Brain pericyte (primary cell): ENCODE measurements around the gene CLMN.

Experiments
- DNase-seq: peaks from one replicate; pipeline ENCODE4 v3.0.0-alpha.2; 2012; ENCODE audit warnings: low read depth, low spot score

Gene CLMN

GRCh38 chr14:95165517-95165916, 154.2 kb downstream of the CLMN start:
- DNase-seq: no peak

GRCh38 chr14:95164506-95164905, 155.2 kb downstream of the CLMN start:
- no peak for DNase-seq

- no peak for DNase-seq
Observed at GRCh38 chr14:95163666-95164065, 156.0 kb downstream of the CLMN start.

- DNase-seq: no peak
Observed at GRCh38 chr14:95163132-95163531, 156.6 kb downstream of the CLMN start.

DNA sequence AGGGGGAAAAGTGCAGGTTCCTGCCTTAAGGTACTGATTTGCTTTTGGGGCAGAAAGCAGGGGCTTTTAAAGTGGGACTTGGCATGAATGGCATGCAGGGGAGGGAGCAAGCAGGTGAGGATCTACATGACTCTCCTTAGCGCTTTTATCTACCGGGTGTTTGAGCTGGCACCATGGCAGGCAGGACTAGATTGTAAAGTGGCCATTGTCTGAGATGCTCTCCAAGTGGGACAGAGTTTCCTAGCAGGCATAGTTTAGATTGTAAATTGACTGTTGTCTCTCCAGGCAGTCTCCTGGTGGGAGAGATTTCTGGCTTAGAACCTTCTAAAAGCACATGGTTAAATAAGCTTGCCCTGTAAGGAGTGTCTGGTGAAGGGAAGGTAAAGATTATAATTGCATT, 157.1 kb downstream of the CLMN start:
- DNase-seq: no peak

DNA sequence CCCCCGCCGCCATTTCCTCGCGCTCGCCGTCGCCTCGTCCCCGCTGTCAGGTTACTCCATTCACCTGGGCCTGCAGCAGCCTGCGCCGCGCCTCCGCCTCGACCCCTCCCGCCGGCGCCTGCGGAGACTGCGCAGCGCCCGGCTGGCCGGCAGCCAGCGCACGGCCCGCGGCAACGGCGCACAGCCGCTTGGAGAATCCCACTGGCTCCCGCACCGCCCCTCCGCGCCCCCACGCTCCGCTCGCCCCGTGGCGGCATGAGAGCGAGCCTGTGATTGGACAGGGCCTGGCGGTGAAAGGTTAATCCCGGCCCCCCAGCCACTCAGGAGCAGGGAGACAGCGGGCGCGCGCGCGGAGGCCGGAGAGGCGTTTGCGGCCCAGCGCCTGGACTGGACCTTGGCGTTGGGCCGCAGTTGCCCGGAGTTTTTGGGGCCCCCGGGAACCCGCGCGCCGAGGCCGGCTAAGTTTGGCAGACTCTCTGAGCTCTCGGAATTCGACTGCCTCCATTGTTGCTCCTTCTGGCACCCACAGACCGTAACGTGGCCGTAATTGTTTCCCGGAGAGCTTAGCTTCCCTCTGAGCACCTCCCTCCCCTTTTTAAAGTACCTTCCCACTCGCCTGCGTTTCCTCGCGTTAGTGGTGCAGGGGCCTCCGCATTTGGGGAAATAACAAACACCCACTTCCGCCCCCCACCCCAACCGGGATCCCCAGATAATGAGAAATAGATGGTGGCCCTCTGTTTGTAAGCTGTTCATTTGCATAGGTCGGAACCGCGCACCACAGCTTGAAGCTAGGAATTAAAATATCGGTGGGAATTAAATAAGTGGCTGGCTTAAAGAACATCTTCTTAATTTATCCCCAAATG, 162.2 kb downstream of the CLMN start, which contains the start of gene DICER1:
TSS of gene DICER1 (minus strand) at position 203 of the 863 bp plus-strand sequence. CDS start 24,071 bp downstream, outside the sequence.
- peak; percentile 83 for DNase-seq

GRCh38 chr14:95157048-95157326, 162.7 kb downstream of the CLMN start:
- no peak for DNase-seq

DNA sequence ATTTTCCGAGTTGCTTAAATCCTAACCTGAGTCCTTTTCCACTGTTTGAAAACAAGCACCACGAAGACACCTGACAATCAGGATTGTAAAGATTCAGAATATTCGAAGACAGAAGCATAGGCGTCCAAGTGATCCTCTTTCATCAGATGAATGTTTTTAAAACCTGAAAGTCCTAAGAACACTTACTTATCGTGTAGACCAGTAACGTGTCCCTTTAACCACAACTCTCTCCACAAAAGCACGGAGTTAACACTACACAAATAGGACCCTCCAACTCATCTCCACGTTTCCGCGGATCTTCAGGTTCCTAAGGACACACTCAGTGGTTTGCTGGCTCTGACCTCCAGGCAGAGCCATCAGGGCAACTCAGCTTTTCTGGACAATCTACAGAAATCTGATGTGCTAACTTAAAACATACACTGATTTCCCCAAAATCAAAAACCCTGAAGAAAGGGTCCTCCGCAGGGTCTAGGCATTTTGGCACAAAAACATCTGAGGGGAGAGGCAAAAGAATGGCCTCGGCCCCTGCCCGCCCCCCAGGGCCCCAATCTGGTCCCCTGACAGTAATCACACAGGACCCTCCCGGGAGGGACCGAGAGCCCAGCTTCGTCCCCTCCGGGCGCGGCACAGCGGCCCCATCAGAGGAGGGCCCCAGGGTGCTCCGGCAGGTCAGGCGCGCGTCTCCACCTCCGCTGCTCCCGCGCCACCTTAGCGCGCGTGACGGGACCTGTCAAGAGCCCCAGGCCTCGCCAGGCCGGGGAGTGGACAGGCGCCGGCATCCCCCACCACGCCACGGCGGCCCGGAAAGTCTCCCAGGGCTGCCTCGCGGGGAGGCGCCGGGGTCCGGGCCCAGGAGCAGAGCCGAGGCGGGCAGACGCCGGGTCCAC, 163.3 kb downstream of the CLMN start:
- DNase-seq: no peak

- DNase-seq: no peak
Observed at GRCh38 chr14:95155045-95155444, 164.7 kb downstream of the CLMN start.

DNA sequence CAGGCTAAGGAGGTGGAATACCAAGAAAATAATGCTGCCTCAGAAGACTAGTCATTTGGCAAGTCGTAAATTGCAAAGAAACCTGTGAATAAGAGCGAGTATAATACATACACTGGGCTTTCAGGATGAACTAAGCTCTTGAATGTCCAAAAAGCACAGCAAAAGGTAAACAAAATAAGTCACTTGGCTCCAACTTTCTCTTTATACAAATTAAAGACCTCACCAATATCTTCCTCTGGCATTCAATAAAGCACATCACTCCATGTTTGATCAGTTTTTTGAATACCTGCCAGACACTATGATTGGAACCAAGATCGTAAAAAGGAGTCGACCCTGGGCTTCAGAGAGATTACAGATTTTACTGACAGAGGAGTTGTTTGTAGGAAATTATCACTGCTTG, 165.8 kb downstream of the CLMN start:
- no peak for DNase-seq

DNA sequence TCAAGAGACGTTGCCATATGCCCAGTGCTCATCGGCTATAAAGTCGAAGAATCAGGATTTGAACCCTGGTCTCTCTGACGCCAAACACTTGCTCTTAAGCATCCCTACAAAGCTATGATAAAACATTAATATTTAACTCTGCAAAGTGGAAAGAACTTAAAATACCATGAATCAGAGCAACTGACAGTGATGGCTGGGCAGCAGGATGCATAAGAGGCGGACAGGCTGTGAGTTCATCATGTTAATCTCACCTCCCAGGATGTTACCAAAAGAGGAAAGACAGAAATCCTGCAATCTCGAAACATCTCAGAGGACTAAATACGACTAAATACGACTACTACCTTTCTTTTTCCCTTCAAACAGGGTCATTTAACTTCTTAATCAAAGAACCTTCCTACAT, 168.1 kb downstream of the CLMN start:
- DNase-seq: no peak

DNA sequence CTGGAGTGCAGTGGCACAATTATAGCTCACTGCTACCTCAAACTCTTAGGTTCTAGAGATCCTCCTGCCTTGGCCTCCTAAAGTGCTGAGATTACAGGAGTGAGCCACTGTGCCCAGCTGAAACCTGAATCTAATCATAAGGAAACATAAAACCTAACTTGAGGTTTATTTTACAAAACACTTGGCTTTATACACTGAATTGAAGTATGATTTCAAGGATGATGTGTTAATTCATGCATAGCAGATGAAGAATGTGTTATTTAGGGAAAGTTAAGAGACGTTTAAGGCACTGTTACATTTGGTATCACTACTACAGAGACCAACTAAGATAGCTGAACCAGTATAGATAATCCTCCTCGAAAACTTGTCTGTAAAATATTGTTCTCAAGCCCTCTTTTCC, 168.8 kb downstream of the CLMN start:
- DNase-seq: no peak

- DNase-seq: no peak
Observed at GRCh38 chr14:95149441-95149840, 170.3 kb downstream of the CLMN start.

DNA sequence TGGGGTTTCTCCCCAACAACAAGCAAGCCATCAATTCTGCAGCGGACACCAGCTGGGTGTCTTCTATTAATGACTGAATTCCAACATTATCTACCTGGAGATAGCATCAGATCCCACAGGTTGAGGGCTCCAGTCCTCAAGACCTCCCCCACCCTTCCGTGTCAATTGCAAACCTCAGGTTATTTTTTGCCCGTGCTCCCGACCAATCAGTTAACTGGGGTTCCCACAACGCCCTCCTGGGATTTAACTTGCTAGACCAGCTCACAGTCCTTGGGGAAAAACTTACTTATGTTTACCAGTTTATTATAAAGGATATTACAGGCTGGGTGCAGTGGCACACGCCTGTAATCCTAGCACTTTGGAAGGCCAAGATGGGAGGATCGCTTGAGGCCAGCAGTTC, 172.1 kb downstream of the CLMN start:
- DNase-seq: no peak

DNA sequence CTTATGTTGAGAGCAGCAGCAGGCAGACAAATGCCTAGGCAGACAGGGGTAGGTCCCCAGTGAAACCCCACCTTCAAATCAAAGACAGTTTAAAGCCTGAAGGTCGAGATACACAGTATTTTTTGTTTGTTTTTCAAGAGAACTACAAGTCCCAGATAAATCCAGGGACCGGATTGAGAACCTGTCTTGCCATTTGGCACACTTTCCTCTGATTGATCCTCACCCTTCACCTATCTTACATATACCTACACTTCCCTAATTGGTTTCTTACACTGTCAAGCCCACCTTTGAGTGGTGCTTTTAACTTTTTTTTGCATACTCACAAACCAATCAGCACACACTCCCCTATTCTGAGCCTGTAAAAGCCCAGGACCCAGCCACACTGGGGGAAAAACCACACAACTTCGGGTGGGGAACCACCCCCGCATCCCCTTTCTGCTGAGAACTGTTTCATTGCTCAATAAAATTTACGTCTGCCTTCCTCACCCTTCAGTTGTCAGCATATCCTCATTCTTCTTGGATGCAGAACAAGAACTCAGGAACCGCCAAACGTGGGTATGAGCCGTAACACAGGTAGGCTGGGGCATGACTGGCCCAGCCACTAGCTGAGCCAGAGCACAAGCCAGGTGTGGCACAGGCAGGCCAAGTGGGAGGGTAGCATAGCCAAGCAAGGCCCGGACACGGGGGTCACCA, 173.5 kb downstream of the CLMN start:
- no peak for DNase-seq

GRCh38 chr14:95144849-95145248, 174.9 kb downstream of the CLMN start:
- DNase-seq: no peak

- no peak for DNase-seq
Observed at GRCh38 chr14:95143808-95144620, 175.7 kb downstream of the CLMN start.

- DNase-seq: no peak
Observed at GRCh38 chr14:95142208-95142607, 177.5 kb downstream of the CLMN start.

GRCh38 chr14:95141684-95142083, 178.0 kb downstream of the CLMN start:
- no peak for DNase-seq

DNA sequence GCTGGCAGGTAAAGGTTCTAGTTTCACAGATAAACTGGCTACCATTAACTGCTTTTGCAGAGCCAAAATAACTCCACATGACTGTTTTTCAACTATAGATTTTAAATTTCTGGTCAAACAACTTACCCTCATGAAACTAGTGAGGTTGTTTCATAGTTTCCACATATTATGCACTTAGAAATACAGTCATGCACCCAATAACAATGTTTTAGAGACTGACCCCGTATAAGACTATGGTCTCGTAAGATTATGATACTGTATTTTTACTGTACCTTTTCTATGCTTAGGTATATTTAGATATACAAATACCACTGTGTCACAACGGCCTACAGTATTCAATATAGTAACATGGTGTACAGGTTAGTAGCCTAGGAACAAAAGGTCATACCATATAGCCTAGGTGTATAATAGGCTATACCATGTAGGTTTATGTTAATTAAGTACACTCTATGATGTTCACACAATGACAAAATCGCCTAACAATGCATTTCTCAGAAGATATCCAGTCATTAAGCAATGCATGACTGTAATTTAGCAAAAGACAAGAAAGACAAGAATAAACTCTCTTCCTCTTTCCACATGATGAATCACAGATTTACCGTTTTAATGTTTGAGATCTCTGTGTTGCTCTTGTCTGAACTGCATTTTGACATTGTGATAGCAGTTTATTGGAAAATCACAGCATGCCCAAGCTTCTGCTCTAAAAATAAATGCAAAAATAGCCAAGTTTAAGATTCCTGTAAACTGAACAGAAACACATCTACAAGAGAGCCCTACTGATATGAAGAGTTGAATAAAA, 179.4 kb downstream of the CLMN start:
- no peak for DNase-seq

- DNase-seq: no peak
Observed at GRCh38 chr14:95138876-95139275, 180.8 kb downstream of the CLMN start.
